Heart left ventricle (tissue), 16 donors: Measurements from ENCODE around the gene CDK5. TPM values are rescaled to one million over a fixed set of nuclear protein-coding genes. Genes with fewer than 3 reads are reported as not detected.
"Not testable (repeated sequence)": the region's sequence is repeated elsewhere in the genome, so short reads cannot be mapped to it uniquely, and the experiment has no call there.

Experiments used
- ATAC-seq, 4 donors: fragments of 200-7000 bp; cut with Tn5 transposase; one replicate each; pipeline ENCODE4 v1.9.1; 2020 to 2022; ENCODE audit warnings: moderate library complexity in 4 of 4, mild to moderate bottlenecking in 3 of 4, moderate number of reproducible peaks in 1 of 4
- DNase-seq, 5 donors: peaks; one replicate each; pipeline ENCODE4 v3.0.0-alpha.2; 2020
- H3K27ac ChIP-seq, 12 donors: fragments of 200-600 bp; sonication (generic) in 4 of 12; one replicate each; pipeline versions ENCODE4 v1.5.0 to v1.8.0; 2016 to 2022; ENCODE audit warnings: mild to moderate bottlenecking in 2 of 12
- H3K27me3 ChIP-seq, 9 donors: fragments of 200-600 bp; sonication (generic) in 2 of 9; one replicate each; pipeline versions ENCODE4 v1.5.1 to v1.8.0; 2016 to 2022; ENCODE audit warnings: mild to moderate bottlenecking in 3 of 9
- H3K36me3 ChIP-seq, 9 donors: fragments of 200-600 bp; sonication (generic) in 2 of 9; one replicate each; pipeline versions ENCODE4 v1.5.0 to v1.8.0; 2018 to 2022; ENCODE audit warnings: mild to moderate bottlenecking in 2 of 9
- H3K4me1 ChIP-seq, 12 donors: fragments of 200-600 bp; sonication (generic) in 4 of 12; one replicate each; pipeline versions ENCODE4 v1.5.0 to v1.8.0; 2016 to 2022; ENCODE audit warnings: mild to moderate bottlenecking in 3 of 12
- H3K4me3 ChIP-seq, 12 donors: fragments of 200-600 bp; sonication (generic) in 4 of 12; one replicate each; pipeline versions ENCODE4 v1.5.0 to v1.8.0; 2017 to 2022; ENCODE audit warnings: mild to moderate bottlenecking in 9 of 12, moderate library complexity in 4 of 12
- H3K9me3 ChIP-seq, 12 donors: fragments of 200-600 bp; sonication (generic) in 4 of 12; one replicate each; pipeline versions ENCODE4 v1.5.0 to v1.8.0; 2016 to 2022; ENCODE audit warnings: mild to moderate bottlenecking in 1 of 12
- POLR2A ChIP-seq, 2 donors: fragments of 450-650 bp; IDR thresholded peaks; one replicate each; pipeline ENCODE4 v1.6.1; 2017; ENCODE audit warnings: antibody characterized with exemption in 2 of 2, mild to moderate bottlenecking in 2 of 2, moderate library complexity in 2 of 2
- WGBS, 4 donors: extraction: QIAGEN DNeasy Blood & Tissue Kit in 2 of 4; methylation state at CpG; one replicate each; pipeline versions ENCODE4 v1.1.5 to v1.1.7; 2013 to 2018; 5-methylcytosine and 5-hydroxymethylcytosine counted together
- intact Hi-C, 10 donors: fragments of 100-400 bp; cut with DNase I; formaldehyde crosslinking; loops; one replicate each; pipeline versions ENCODE4 v1.11.1 to v1.14.2; 2022
- polyA plus RNA-seq, 2 donors: library from polyadenylated mRNA; stranded (reverse); fragments of 200-250 nt; gene quantifications; one replicate each; pipeline ENCODE4 v1.2.3, GENCODE V29; 2013
- total RNA-seq, 9 donors: library from RNA; depleted of rRNA in 2 of 9; stranded (reverse); fragments of >200 nt in 2 of 9; fragmentation: NEBNext Ultra II Directional in 3 of 9; extraction: Animal tissue kit (Norgen Biotek cat#: 25700) in 3 of 9; gene quantifications; one replicate each; pipeline versions ENCODE4 v1.1.0 to v1.2.4, GENCODE V29; 2016 to 2023
- TF ChIP-seq, protein P1 (sequence below), 12 donors: fragments of 200-600 bp; sonication (generic) in 4 of 12; IDR thresholded peaks; one replicate each; pipeline versions ENCODE4 v1.5.0 to v1.8.0; 2018 to 2022; ENCODE audit warnings: antibody characterized with exemption in 12 of 12, mild to moderate bottlenecking in 5 of 12
- donor health status: ischemic (EF 13 %, LVEDD 7.1; RV severe dilation, severe dysfunction).
- donor health status: healthy with polysubstance abuse.
- donor health status: DM: no; HTN: yes; CAD: no.
- donor health status: DM: no; HTN: no; CAD: no.
- donor health status: ischemic (EF 25% LVEDD 6.9; RV normal size, moderate dysfunction).
- donor health status: ischemic (EF 25% LVEDD 5.7; RV mildly dilated, moderate dysfunction).
- donor health status: healthy.
- donor health status: DM: yes; HTN: yes; CAD: no.
- donor health status: ischemic (EF 35%, LVEDD 5.7; RV mildly dilated, moderate dysfunction).
- donor health status: nonischemic (EF 11% LVEDD 7.7; RV severe dilation, severe dysfunction).
- donor health status: DM: yes; HTN: yes; CAD: no.
- donor health status: PGD.
- donor health status: ischemic (EF 29% LVEDD 5.4; RV normal size, mild dysfunction).
- donor health status: nonischemic (EF 23%, LVEDD 6.1; RV moderate dilation, normal function).

CDK5 gene
- total and polyA plus RNA-seq, 11 donors, result 5.6 to 13.7 (median 7.6) TPM

DNA sequence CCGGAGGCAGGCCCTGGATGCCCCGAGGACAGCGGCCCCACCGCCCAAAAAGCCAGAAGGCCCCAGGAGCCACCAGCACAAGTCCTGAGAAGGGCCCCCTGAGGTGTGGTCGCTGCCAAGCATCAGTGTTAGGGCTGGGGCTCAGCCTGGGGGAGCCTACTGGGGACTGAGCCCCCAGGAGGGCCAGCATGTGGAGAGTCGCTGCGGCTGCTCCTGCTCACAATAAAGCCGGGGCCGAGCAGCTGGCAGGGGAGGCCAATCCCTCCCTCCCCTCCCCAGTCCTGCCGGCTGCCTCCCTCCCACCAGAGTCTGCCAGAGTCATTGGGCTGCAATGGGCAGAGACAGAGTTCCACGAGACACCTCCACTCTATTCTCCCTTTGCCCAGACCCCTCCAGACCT is 12.4 kb downstream of the CDK5 start:
- peaks cover 0 to 34% (median 17%) of the 10 kb centered on the region in 9 donors for H3K36me3 ChIP-seq
- TF ChIP-seq, protein P1, sequence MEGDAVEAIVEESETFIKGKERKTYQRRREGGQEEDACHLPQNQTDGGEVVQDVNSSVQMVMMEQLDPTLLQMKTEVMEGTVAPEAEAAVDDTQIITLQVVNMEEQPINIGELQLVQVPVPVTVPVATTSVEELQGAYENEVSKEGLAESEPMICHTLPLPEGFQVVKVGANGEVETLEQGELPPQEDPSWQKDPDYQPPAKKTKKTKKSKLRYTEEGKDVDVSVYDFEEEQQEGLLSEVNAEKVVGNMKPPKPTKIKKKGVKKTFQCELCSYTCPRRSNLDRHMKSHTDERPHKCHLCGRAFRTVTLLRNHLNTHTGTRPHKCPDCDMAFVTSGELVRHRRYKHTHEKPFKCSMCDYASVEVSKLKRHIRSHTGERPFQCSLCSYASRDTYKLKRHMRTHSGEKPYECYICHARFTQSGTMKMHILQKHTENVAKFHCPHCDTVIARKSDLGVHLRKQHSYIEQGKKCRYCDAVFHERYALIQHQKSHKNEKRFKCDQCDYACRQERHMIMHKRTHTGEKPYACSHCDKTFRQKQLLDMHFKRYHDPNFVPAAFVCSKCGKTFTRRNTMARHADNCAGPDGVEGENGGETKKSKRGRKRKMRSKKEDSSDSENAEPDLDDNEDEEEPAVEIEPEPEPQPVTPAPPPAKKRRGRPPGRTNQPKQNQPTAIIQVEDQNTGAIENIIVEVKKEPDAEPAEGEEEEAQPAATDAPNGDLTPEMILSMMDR (IDR thresholded peaks at IDR 0.05), result no peak
- TF ChIP-seq POLR2A (IDR thresholded peaks at IDR 0.05), result no peak
- H3K9me3 ChIP-seq, result no peaks in the 10 kb centered on the region
- H3K4me1 ChIP-seq, result peaks cover 0 to 8% (median 0%) of the 10 kb centered on the region in 12 donors
- 75 to 86% (median 82%) methylated on average over 3 to 11 of the region's 11 CpGs for WGBS, 4 donors
- intact Hi-C loops, result no loop called here
- no peak overlapping the region for H3K27ac ChIP-seq
- ATAC-seq (no peak), DNase-seq (no peak)
- H3K4me3 ChIP-seq, result no peak overlapping the region
- H3K27me3 ChIP-seq, result peaks cover 0 to 1% (median 0%) of the 10 kb centered on the region in 9 donors

DNA sequence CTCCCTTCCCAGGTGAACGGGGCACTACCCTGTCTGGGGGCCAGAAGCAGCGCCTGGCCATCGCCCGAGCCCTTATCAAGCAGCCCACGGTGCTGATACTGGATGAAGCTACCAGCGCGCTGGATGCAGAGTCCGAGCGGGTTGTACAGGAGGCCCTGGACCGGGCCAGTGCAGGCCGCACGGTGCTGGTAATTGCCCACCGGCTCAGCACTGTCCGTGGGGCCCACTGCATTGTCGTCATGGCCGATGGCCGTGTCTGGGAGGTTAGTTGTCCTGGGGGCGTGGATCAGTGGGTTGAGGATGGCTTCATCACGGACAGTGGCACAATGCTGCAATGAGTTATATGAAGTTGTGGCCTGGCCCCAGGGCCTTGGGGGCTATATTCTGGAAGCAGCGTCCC is 13.7 kb downstream of the CDK5 start:
- TF ChIP-seq POLR2A (IDR thresholded peaks at IDR 0.05), result no peak
- TF ChIP-seq, protein P1 (IDR thresholded peaks at IDR 0.05), result no peak
- Histone ChIP-seq H3K36me3 (peaks cover 0 to 34% (median 17%) of the 10 kb centered on the region in 9 donors), H3K9me3 (no peaks in the 10 kb centered on the region), H3K4me1 (peaks cover 3 to 19% (median 12%) of the 10 kb centered on the region in 12 donors), H3K27ac (no peak overlapping the region), H3K4me3 (no peak overlapping the region), H3K27me3 (no peaks in the 10 kb centered on the region)
- peak in 1 of 5 donors; percentile 51 for DNase-seq
- WGBS, 4 donors, result 93 to 97% (median 94%) methylated on average over 10 to 20 of the region's 20 CpGs
- intact Hi-C loops, result no loop called here
- no peak for ATAC-seq

DNA sequence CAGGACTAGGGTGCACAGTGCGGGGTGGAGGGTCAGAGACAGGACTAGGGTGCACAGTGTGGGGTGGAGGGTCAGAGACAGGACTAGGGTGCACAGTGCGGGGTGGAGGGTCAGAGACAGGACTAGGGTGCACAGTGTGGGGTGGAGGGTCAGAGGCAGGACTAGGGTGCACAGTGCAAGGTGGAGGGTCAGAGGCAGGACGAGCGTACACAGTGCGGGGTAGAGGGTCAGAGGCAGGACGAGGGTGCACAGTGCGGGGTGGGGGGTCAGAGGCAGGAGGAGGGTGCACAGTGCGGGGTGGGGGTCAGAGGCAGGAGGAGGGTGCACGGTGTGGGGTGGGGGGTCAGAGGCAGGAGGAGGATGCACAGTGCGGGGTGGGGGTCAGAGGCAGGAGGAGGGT is 14.2 kb downstream of the CDK5 start:
- intact Hi-C loops, H3K9me3 ChIP-seq, ATAC-seq, H3K27ac ChIP-seq, H3K27me3 ChIP-seq, DNase-seq, H3K4me3 ChIP-seq: not testable (repeated sequence)
- WGBS, 4 donors, result 86 to 90% (median 89%) methylated on average over 10 of the region's 10 CpGs
- peaks cover 0 to 34% (median 17%) of the 10 kb centered on the region in 9 donors for H3K36me3 ChIP-seq
- H3K4me1 ChIP-seq, result peaks cover 7 to 24% (median 16%) of the 10 kb centered on the region in 12 donors

DNA sequence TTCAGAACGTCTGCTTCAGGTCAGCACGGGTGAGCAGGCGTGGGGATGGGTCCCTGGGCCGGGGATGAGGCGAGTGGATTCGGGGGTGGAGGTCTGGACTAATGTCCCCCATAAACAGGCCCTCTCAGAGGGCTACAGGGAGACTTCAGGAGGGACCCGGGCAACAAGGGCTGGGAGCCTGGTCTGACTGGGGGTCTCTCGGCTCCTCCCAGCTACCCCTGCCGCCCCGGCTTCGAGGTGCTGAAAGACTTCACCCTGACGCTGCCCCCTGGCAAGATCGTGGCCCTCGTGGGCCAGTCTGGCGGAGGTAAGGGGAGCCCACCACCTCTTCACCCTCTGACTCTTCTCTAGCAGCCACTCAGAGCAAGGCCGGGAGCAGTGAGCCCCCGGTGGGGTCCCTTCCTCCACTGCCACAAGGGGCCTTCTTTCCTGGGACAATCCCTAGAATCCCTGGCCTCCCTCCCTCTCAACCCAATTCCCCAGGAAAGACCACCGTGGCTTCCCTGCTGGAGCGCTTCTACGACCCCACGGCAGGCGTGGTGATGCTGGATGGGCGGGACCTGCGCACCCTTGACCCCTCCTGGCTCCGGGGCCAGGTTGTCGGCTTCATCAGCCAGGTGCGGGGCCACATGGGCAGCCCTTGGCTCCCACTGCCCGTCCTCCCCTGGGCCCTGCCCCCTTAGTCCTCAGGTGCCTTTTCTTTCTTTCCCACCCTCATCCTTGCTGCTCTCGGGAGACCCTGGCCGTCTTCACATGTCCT is 16.9 kb downstream of the CDK5 start:
- intact Hi-C loops, result no loop called here
- peaks cover 7 to 21% (median 15%) of the 10 kb centered on the region in 12 donors for H3K4me1 ChIP-seq
- H3K27me3 ChIP-seq, result no peaks in the 10 kb centered on the region
- 90 to 96% (median 95%) methylated on average over 19 to 30 of the region's 30 CpGs for WGBS, 4 donors
- ATAC-seq (no peak), DNase-seq (peak in 1 of 5 donors; percentile 67)
- no peak overlapping the region for H3K27ac ChIP-seq
- peaks cover 0 to 51% (median 32%) of the 10 kb centered on the region in 9 donors for H3K36me3 ChIP-seq
- no peak overlapping the region for H3K4me3 ChIP-seq
- TF ChIP-seq, protein P1 (IDR thresholded peaks at IDR 0.05), result no peak
- no peak for TF ChIP-seq POLR2A (IDR thresholded peaks at IDR 0.05)
- H3K9me3 ChIP-seq, result no peaks in the 10 kb centered on the region
